Esophagus mucosa (tissue), 1 donor: ENCODE results near the gene MSH5. TPM values are rescaled to one million over a fixed set of nuclear protein-coding genes. Genes with fewer than 3 reads are reported as not detected.
"Not testable (repeated sequence)": the region's sequence is repeated elsewhere in the genome, so short reads cannot be mapped to it uniquely, and the experiment has no call there.

Experiments
- ATAC-seq: fragments of 200-7000 bp; cut with Tn5 transposase; one replicate; pipeline ENCODE4 v1.9.1; 2020
- total RNA-seq: library from RNA; stranded (reverse); gene quantifications from one replicate; pipeline ENCODE4 v1.2.4, GENCODE V29; 2023
- donor health status: DM: yes; HTN: yes; CAD: no.

Gene MSH5
- total RNA-seq, 1 donor from 2014 or later = 12.0 TPM

- ATAC-seq = peak; percentile 97
Measured at GRCh38 chr6:31806470-31807272, 66.9 kb downstream of the MSH5 start, which contains the start of gene LSM2. Gene LSM2, minus strand, starts transcription at chr6:31806966. Its CDS starts 209 bp downstream, at chr6:31806757.

DNA sequence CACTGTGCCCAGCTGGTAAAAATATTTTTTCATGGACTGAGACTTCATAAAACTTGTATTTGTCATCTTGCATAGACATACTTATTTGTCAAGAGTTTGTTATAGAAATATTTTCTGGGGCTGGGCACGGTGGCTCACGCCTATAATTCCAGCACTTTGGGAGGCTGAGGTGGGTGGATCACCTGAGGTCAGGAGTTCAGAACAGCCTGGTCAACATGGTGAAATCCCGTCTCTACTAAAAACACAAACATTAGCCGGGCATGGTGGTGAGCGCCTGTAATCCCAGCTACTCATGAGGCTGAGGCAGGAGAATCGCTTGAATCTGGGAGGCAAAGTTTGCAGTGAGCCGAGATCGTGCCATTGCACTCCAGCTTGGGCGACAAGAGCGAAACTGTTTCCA, 68.8 kb downstream of the MSH5 start:
- ATAC-seq = not testable (repeated sequence)

DNA sequence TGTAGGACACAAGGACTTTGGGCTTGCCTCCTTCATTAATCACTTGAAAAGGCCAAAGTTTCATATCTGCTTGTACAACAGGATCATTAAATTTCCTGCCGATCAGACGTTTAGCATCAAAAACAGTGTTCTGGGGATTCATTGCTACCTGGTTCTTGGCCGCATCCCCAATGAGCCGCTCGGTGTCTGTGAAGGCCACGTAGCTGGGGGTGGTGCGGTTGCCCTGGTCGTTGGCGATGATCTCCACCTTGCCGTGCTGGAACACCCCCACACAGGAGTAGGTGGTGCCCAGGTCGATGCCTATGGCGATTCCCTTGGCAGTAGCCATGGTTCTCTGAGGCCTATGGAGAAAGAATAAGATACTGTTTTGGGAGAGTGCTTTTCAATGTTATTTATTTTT, 71.8 kb downstream of the MSH5 start:
- ATAC-seq = no peak

Other genes with a start within 250 kb of the MSH5 start
- gene MICB, start 241.9 kb upstream of the MSH5 start, total RNA-seq = 0.92 TPM
- not detected for gene MCCD1, start 211.0 kb upstream of the MSH5 start, total RNA-seq
- 174 TPM for gene DDX39B, start 198.0 kb upstream of the MSH5 start, total RNA-seq
- not detected for gene ATP6V1G2, start 193.4 kb upstream of the MSH5 start, total RNA-seq
- 13.9 TPM for gene NFKBIL1, start 192.4 kb upstream of the MSH5 start, total RNA-seq
- not detected for gene LTA, start 167.7 kb upstream of the MSH5 start, total RNA-seq
- 0.24 TPM for gene TNF, start 164.4 kb upstream of the MSH5 start, total RNA-seq
- 1.1 TPM for gene LTB, start 157.6 kb upstream of the MSH5 start, total RNA-seq
- gene LST1, start 153.7 kb upstream of the MSH5 start, total RNA-seq = 2.4 TPM
- 0.28 TPM for gene NCR3, start 147.0 kb upstream of the MSH5 start, total RNA-seq
- gene AIF1, start 124.8 kb upstream of the MSH5 start, total RNA-seq = 3.3 TPM
- gene PRRC2A, start 119.3 kb upstream of the MSH5 start, total RNA-seq = 103 TPM
- 143 TPM for gene BAG6, start 87.3 kb upstream of the MSH5 start, total RNA-seq
- 1.6 TPM for gene APOM, start 84.1 kb upstream of the MSH5 start, total RNA-seq
- 18.1 TPM for gene C6orf47, start 79.2 kb upstream of the MSH5 start, total RNA-seq
- 8.2 TPM for gene GPANK1, start 75.0 kb upstream of the MSH5 start, total RNA-seq
- 108 TPM for gene CSNK2B, start 73.9 kb upstream of the MSH5 start, total RNA-seq
- 2.6 TPM for gene LY6G5B, start 70.0 kb upstream of the MSH5 start, total RNA-seq
- 0.72 TPM for gene LY6G5C, start 58.9 kb upstream of the MSH5 start, total RNA-seq
- 28.3 TPM for gene ABHD16A, start 36.7 kb upstream of the MSH5 start, total RNA-seq
- not detected for gene LY6G6F, start 33.1 kb upstream of the MSH5 start, total RNA-seq
- not detected for gene LY6G6D, start 24.7 kb upstream of the MSH5 start, total RNA-seq
- 10.8 TPM for gene LY6G6C, start 18.3 kb upstream of the MSH5 start, total RNA-seq
- gene MPIG6B, start 16.6 kb upstream of the MSH5 start, total RNA-seq = 1.1 TPM
- 15.3 TPM for gene DDAH2, start 10.7 kb upstream of the MSH5 start, total RNA-seq
- 372 TPM for gene CLIC1, start 3.5 kb upstream of the MSH5 start, total RNA-seq
- gene SAPCD1, start 22.7 kb downstream of the MSH5 start, total RNA-seq = 0.64 TPM
- 1.6 TPM for gene VWA7, start 37.3 kb downstream of the MSH5 start, total RNA-seq
- 79.8 TPM for gene VARS1, start 55.7 kb downstream of the MSH5 start, total RNA-seq
- gene LSM2, start 67.0 kb downstream of the MSH5 start, total RNA-seq = 45.0 TPM
- 0.44 TPM for gene HSPA1L, start 75.3 kb downstream of the MSH5 start, total RNA-seq
- 56.6 TPM for gene HSPA1A, start 75.5 kb downstream of the MSH5 start, total RNA-seq
- gene HSPA1B, start 87.7 kb downstream of the MSH5 start, total RNA-seq = 92.9 TPM
- 17.9 TPM for gene NEU1, start 122.8 kb downstream of the MSH5 start, total RNA-seq
- 2.9 TPM for gene SLC44A4, start 139.0 kb downstream of the MSH5 start, total RNA-seq
- gene EHMT2, start 157.7 kb downstream of the MSH5 start, total RNA-seq = 28.2 TPM
- 2.0 TPM for gene ZBTB12, start 162.1 kb downstream of the MSH5 start, total RNA-seq
- gene C2, start 187.7 kb downstream of the MSH5 start, total RNA-seq = 2.9 TPM
- 36.1 TPM for gene CFB, start 206.1 kb downstream of the MSH5 start, total RNA-seq
- 57.7 TPM for gene NELFE, start 219.0 kb downstream of the MSH5 start, total RNA-seq
- 31.3 TPM for gene SKIC2, start 219.2 kb downstream of the MSH5 start, total RNA-seq
- gene DXO, start 232.1 kb downstream of the MSH5 start, total RNA-seq = 10.6 TPM
- gene C4A, start 242.1 kb downstream of the MSH5 start, total RNA-seq = 2.9 TPM